Stimulated activated memory B cell treated with anti-CD40 and anti-IgM and Interleukin-4, amounts not matched to agents 10 μg/mL and 1 μg/mL and 100 μg/mL, for 72 hours (primary cell): Measurements from ENCODE around the gene ZC3H12D.

Experiments used
- ATAC-seq: fragments of 150-1000 bp; cut with Tn5 transposase; 2 replicates; pipeline ENCODE4 v1.10.0; 2021
- H3K27ac Mint-ChIP-seq: one replicate; pipeline ENCODE4 v1.8.0; 2022; ENCODE audit warnings: mild to moderate bottlenecking, mixed read lengths
- H3K27me3 Mint-ChIP-seq: one replicate; pipeline ENCODE4 v1.8.0; 2022; ENCODE audit warnings: mixed read lengths
- H3K36me3 Mint-ChIP-seq: one replicate; pipeline ENCODE4 v1.8.0; 2022; ENCODE audit warnings: mixed read lengths
- H3K4me1 Mint-ChIP-seq: one replicate; pipeline ENCODE4 v1.8.0; 2022; ENCODE audit warnings: mixed read lengths
- H3K4me3 Mint-ChIP-seq: one replicate; pipeline ENCODE4 v1.8.0; 2022; ENCODE audit warnings: mild to moderate bottlenecking, moderate library complexity, mixed read lengths
- H3K9me3 Mint-ChIP-seq: one replicate; pipeline ENCODE4 v1.8.0; 2022; ENCODE audit warnings: mixed read lengths

Gene ZC3H12D

GRCh38 chr6:149397384-149397783, 87.4 kb downstream of the ZC3H12D start:
- no peaks in the 10 kb centered on the region for H3K9me3 Mint-ChIP-seq
- no peak overlapping the region for H3K4me3 Mint-ChIP-seq
- H3K27ac Mint-ChIP-seq, result no peak overlapping the region
- H3K27me3 Mint-ChIP-seq, result no peaks in the 10 kb centered on the region
- ATAC-seq, result no peak
- peaks cover 71% of the 10 kb centered on the region for H3K36me3 Mint-ChIP-seq
- H3K4me1 Mint-ChIP-seq, result peaks cover 36% of the 10 kb centered on the region
